ENCODE measurements around the gene TAF8. TPM values are rescaled to one million over a fixed set of nuclear protein-coding genes. Genes with fewer than 3 reads are reported as not detected.

The TAF8 gene
- total and polyA plus RNA-seq, 10 of the 15 experiments (the other 5 are each of a cell fraction or from before 2014, with no cell fraction given) = 11.7 to 30.9 (median 19.9) TPM

- TF ChIP-seq MTA3 (IDR thresholded peaks at IDR 0.05; ENCODE audit: borderline replicate concordance, low read length) (no peak), ZNF592 (IDR thresholded peaks at IDR 0.05) (no peak), STAT3 (IDR thresholded peaks at IDR 0.05; ENCODE audit: low read depth, low read length) (no peak)
Observed at GRCh38 chr6:42038811-42039408, 11.4 kb upstream of the TAF8 start (continued).

GRCh38 chr6:42040856-42041480 is 9.4 kb upstream of the TAF8 start:
- H3K36me3 ChIP-seq (ENCODE audit: control insufficient read depth in 2 of 2, insufficient read depth in 2 of 2, low read length in 1 of 2) = no peaks in the 10 kb centered on the region
- intact Hi-C loops (cut with micrococcal nuclease; ENCODE audit: unreplicated experiment) (loop anchor here (5.0 to 10.0 kb wide), 3 partner anchors 239 to 436 kb away; no protein-coding TSS in a partner anchor), in situ Hi-C loops (cut with MboI) (loop anchor here (5.0 to 10.0 kb wide), 4 partner anchors 106 to 436 kb away; partner anchors contain the start of gene TOMM6)
- H3K27me3 ChIP-seq (replicated peaks in 1 of 2; ENCODE audit: control insufficient read depth in 2 of 2, insufficient read depth in 2 of 2, low read length in 1 of 2) = no peaks in the 10 kb centered on the region
- H3K9ac ChIP-seq (ENCODE audit: control insufficient read depth, insufficient read depth, low read length) = no peak overlapping the region
- no peaks in the 10 kb centered on the region for H3K9me3 ChIP-seq (replicated peaks; ENCODE audit: control insufficient read depth, insufficient read depth, low read length)
- no peak overlapping the region for H3K4me2 ChIP-seq (ENCODE audit: control insufficient read depth, insufficient read depth)
- BruUV-seq (replicated peaks) = no TSS peak
- H3K79me2 ChIP-seq (ENCODE audit: control insufficient read depth, insufficient read depth, low read length) = no peaks in the 10 kb centered on the region
- ChIA-PET CTCF (interaction anchor here (0.7 to 11.2 kb wide), 16 partner anchors 13 to 264 kb away, joined by 3 to 193 read pairs (median 12); partner anchors contain the start of genes BYSL, CCND3, MED20 and PRICKLE4), POLR2A (interaction anchor here (0.6 to 1.9 kb wide), 6 partner anchors 9 to 543 kb away, joined by 3 to 8 read pairs (median 4); partner anchors contain the start of genes TAF8 and TOMM6), RAD21 (ENCODE audit: unreplicated experiment) (interaction anchor here (0.6 to 8.3 kb wide), 12 partner anchors 10 to 255 kb away, joined by 3 to 80 read pairs (median 9); partner anchors contain the start of genes BYSL, CCND3, MED20 and TAF8), SMC1A (ENCODE audit: uncharacterized antibody, unreplicated experiment) (interaction anchor here (1.1 to 12.3 kb wide), 15 partner anchors 10 to 254 kb away, joined by 3 to 138 read pairs (median 6); partner anchors contain the start of genes BYSL, CCND3, MED20 and TAF8)
- no peak overlapping the region for H3K27ac ChIP-seq (ENCODE audit: control insufficient read depth, insufficient read depth)
- no peak overlapping the region for H3K4me3 ChIP-seq
- 95% methylated on average over 3 of the region's 3 CpGs for WGBS (ENCODE audit: insufficient coverage, insufficient replicate concordance, low lambda C conversion rate, missing lambda C conversion rate)
- FAIRE-seq (no peak), DNase-seq (ENCODE audit: low read depth, low spot score) (no peak), ATAC-seq (no peak)
- no peaks in the 10 kb centered on the region for H4K20me1 ChIP-seq (ENCODE audit: control insufficient read depth, insufficient read depth)
- peaks cover 33% of the 10 kb centered on the region for H3K4me1 ChIP-seq (ENCODE audit: control insufficient read depth, insufficient read depth, low read length)
- no peak overlapping the region for H2AFZ ChIP-seq (ENCODE audit: control insufficient read depth, low read depth, low read length)
- no peak for TF ChIP-seq ZNF207 (IDR thresholded peaks at IDR 0.05; ENCODE audit: borderline replicate concordance)
- TF ChIP-seq MTA3 (IDR thresholded peaks at IDR 0.05; ENCODE audit: borderline replicate concordance, low read length) = no peak
- TF ChIP-seq ZBED1 (IDR thresholded peaks at IDR 0.05; ENCODE audit: borderline replicate concordance) = no peak
- no peak for TF ChIP-seq NR2C1 (IDR thresholded peaks at IDR 0.05)
- TF ChIP-seq PAX8 (IDR thresholded peaks at IDR 0.05) = no peak
- no peak for TF ChIP-seq ETV6 (conservative IDR thresholded peaks at IDR 0.05 in 1 of 2, IDR thresholded peaks at IDR 0.05 in 1 of 2; ENCODE audit: borderline replicate concordance in 1 of 2, low read depth in 1 of 2)
- no peak for TF ChIP-seq TCF12 (IDR thresholded peaks at IDR 0.05; ENCODE audit: low read depth, low read length)
- no peak for TF ChIP-seq FOXM1 (IDR thresholded peaks at IDR 0.05; ENCODE audit: low read depth, low read length)
- no peak for TF ChIP-seq SREBF2 (IDR thresholded peaks at IDR 0.05; ENCODE audit: low read length)
- no peak for TF ChIP-seq NFXL1 (IDR thresholded peaks at IDR 0.05; ENCODE audit: borderline replicate concordance)
- no peak for TF ChIP-seq SKIL (IDR thresholded peaks at IDR 0.05; ENCODE audit: low read depth, poor library complexity, severe bottlenecking)
- no peak for TF ChIP-seq NRF1 (conservative IDR thresholded peaks at IDR 0.05; ENCODE audit: low read depth, low read length)
- TF ChIP-seq WRNIP1 (IDR thresholded peaks at IDR 0.05; ENCODE audit: borderline replicate concordance, low read depth, low read length) = no peak

Measured in GM12878 (cell line).